Fibroblast of lung (primary cell): ENCODE measurements around the gene TOR2A.
A peak's percentile ranks its signal among the peaks of the same experiment; 100 is the strongest.

Experiments
- CTCF ChIP-seq, 2 donors: IDR thresholded peaks in 1 of 2; conservative IDR thresholded peaks in 1 of 2; 1 replicate in 1 of 2; 2 replicates in 1 of 2; pipeline ENCODE4 v1.5.1; 2011 to 2012; ENCODE audit warnings: low read length in 2 of 2, control low read depth in 1 of 2, inconsistent platforms in 1 of 2, low read depth in 1 of 2, mild to moderate bottlenecking in 1 of 2
- EZH2 ChIP-seq: IDR thresholded peaks from 2 replicates; pipeline ENCODE4 v1.5.1; 2012; ENCODE audit warnings: low read length, control low read depth, mild to moderate bottlenecking; ENCODE audit errors: missing control alignments

- peak; percentile 4 to 20 for TF ChIP-seq CTCF (conservative IDR thresholded peaks at IDR 0.05 in 1 of 2, IDR thresholded peaks at IDR 0.05 in 1 of 2; ENCODE audit: low read depth in 1 of 2, low read length in 2 of 2)
- TF ChIP-seq EZH2: no peak
Observed at GRCh38 chr9:127723444-127723843, 11.7 kb downstream of the TOR2A start.
